ENCODE results near the gene COPA. TPM values are rescaled to one million over a fixed set of nuclear protein-coding genes. Genes with fewer than 3 reads are reported as not detected.

COPA gene
- total RNA-seq, 2 experiments from 2014 or later, result 119 to 137 TPM

GRCh38 chr1:160367934-160368923 is 25.2 kb upstream of the COPA start:
- Mint-ChIP-seq H3K27me3 (no peaks in the 10 kb centered on the region), H3K27ac (peak overlapping the region; percentile 61), H3K4me1 (peaks cover 13% of the 10 kb centered on the region), H3K4me3 (no peak overlapping the region), H3K9me3 (no peaks in the 10 kb centered on the region), H3K36me3 (no peaks in the 10 kb centered on the region)
- ATAC-seq (ENCODE audit: low read depth) (peak; percentile 59), DNase-seq (no peak)
- POLR2A ChIA-PET, result interaction anchor here (0.6 kb wide), 1 partner anchor 120 kb away, joined by 3 read pairs; no protein-coding TSS in a partner anchor

DNA sequence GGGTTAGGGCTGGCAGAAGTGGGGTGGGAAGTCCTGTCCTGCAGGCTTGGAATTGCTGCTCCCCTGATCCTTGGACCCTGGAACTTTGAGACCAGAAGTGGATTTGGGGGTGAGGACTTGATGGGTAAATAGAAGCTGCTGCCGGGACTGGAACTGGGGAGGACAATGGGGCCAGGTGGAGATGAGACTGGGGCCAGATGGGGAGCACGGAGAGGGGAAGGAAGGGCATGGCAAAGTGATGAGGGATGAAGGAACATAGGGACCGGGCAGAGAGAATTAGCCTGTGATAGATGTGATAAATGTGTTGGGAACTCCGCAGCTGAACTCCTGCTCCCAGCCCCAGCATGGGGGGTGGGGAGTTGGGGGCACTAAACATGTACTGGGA is 24.5 kb upstream of the COPA start:
- POLR2A ChIA-PET, result interaction anchor here (0.6 kb wide), 1 partner anchor 121 kb away, joined by 3 read pairs; no protein-coding TSS in a partner anchor
- no peak for ATAC-seq (ENCODE audit: low read depth)

DNA sequence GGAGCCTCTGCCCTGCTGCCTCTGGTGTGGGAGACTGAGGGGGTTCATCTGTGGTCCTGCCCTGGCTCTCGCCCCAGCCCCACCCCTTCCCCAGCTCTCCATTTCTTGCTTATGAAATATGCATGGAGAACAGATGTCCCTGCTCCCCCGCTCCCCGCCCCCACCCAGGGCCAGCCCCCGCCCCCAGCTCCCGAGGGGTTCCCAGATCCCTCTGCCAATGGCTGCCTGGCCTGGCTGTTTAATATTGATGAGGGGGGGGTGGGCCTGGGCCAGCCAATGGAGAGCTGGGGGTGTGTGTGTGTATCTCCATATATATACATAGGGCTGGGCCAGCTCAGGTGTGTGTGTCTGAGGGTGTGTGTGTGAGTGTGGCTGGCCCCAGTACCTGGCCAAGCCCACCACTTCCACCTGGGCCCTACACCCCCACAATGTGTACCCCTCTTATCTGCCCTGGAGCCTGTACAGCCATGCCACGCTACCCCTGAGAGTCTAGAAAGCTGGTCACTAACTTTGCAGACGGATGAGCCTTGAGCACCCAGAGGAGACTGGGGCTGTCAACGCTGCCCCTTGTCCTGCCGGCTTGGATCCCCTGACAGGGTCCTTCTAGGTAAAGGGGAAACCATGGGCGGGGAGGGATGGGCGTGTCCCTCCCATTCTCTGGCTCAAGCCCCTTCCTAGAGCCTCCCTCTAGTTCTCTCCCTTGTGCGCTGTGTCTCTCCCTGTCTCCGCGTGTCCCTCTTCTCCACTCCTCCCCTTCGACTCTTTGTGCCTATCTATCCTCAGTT is 23.9 kb upstream of the COPA start, which contains the start of gene NHLH1:
TSS of gene NHLH1 (plus strand) at position 341 of the 785 bp plus-strand sequence. CDS start 3,661 bp downstream, outside the sequence.
- no peak for ATAC-seq (ENCODE audit: low read depth)
- Mint-ChIP-seq H3K27me3 (no peaks in the 10 kb centered on the region), H3K9me3 (no peaks in the 10 kb centered on the region), H3K4me1 (peaks cover 14% of the 10 kb centered on the region), H3K36me3 (no peaks in the 10 kb centered on the region), H3K27ac (peak within 1 kb of the TSS; percentile 61), H3K4me3 (no peak within 1 kb of the TSS)
- no peak for DNase-seq
- POLR2A ChIA-PET, result no interaction called here

More for the DNA sequence above, 24.5 kb upstream of the COPA start:
- Mint-ChIP-seq H3K4me3 (no peak overlapping the region), H3K4me1 (peaks cover 14% of the 10 kb centered on the region), H3K27ac (peak overlapping the region; percentile 61), H3K9me3 (no peaks in the 10 kb centered on the region), H3K27me3 (no peaks in the 10 kb centered on the region), H3K36me3 (no peaks in the 10 kb centered on the region)
- no peak for DNase-seq

DNA sequence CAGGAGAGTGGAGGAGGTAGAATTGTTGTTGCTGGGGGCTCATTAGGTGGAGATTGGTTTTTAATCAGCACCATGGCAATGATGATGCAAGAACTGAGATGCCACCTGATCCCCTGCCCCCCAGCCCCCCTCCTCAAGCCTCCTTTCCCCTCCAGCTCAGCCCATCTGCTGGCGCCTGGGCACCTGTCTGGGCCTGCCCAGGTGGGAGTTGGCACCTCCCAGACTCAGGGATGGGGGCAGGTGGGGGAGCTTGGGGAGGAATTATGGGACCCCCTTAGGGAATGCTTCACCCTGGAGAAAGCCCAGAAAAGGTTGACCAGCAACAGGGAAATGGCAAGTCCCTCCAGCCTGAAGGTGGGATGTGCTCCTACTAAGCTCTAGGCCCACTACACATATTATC is 22.3 kb upstream of the COPA start:
- POLR2A ChIA-PET, result no interaction called here
- H3K27ac Mint-ChIP-seq, result no peak overlapping the region

DNA sequence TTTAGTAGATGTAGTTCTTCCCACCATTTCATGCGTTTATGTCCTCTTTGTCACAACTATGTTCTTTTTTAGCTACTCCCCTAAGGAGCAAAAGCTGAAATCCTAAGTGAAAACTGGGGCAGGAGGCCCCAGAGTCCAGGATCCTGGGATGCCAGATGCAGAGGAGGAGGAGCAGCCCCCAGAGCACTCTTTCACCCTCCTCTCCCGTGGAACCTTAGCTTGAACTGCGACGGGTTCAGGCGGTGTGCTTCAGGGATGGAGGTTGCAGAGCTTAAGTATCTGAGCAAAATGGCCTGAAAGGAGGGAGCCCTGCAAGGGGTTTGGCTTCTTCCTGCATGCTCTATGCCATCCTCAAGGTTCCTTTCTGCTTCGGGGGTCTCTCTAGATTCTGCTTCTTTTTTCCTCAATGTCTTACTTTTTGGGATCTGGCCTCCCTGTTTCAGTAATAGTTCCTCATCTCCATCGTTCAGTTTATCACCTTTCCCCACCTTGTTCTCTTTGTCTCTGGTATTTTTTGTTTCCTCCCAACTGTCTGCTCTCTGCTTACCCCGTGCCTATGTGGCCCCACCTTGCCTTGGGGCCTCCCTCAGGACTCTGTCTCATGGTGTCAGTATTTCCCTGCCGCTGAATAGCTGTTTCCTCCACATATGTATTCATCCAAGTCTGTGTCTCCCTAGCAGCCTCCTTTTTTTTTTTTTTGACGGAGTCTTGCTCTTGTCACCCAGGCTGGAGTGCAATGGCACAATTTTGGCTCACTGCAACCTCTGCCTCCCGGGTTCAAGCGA is 21.1 kb upstream of the COPA start:
- Mint-ChIP-seq H3K9me3 (no peaks in the 10 kb centered on the region), H3K27me3 (no peaks in the 10 kb centered on the region), H3K36me3 (no peaks in the 10 kb centered on the region), H3K4me1 (peaks cover 14% of the 10 kb centered on the region), H3K4me3 (no peak overlapping the region), H3K27ac (peak overlapping the region; percentile 47)
- ATAC-seq (ENCODE audit: low read depth) (no peak), DNase-seq (no peak)
- POLR2A ChIA-PET, result no interaction called here

More for the DNA sequence above, 22.3 kb upstream of the COPA start:
- no peaks in the 10 kb centered on the region for H3K9me3 Mint-ChIP-seq
- H3K27me3 Mint-ChIP-seq, result no peaks in the 10 kb centered on the region
- H3K36me3 Mint-ChIP-seq, result no peaks in the 10 kb centered on the region
- H3K4me1 Mint-ChIP-seq, result peaks cover 14% of the 10 kb centered on the region
- no peak for ATAC-seq (ENCODE audit: low read depth)
- H3K4me3 Mint-ChIP-seq, result no peak overlapping the region
- DNase-seq, result no peak

DNA sequence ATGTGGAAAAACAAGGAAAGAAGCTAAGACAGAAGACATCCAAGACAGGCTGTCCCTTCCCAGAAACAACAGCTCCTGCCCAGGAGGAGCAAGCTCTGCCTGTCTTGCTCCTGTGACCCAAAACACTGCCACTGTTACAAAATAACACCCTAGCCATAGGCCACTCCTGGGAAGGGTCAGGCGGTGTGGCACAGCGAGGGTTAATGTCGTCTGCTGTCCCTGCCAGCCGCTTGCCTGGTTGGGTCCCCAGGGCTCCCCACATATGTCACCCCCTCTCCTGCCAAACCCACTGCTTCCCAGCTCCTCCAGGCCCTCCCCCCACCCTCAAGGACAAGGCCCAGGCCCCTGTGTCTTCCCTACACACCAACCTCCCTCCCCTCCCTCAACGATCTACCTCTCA is 20.0 kb upstream of the COPA start:
- no peaks in the 10 kb centered on the region for H3K9me3 Mint-ChIP-seq
- H3K27me3 Mint-ChIP-seq, result no peaks in the 10 kb centered on the region
- peaks cover 8% of the 10 kb centered on the region for H3K4me1 Mint-ChIP-seq
- no peak overlapping the region for H3K27ac Mint-ChIP-seq
- peaks cover 5% of the 10 kb centered on the region for H3K36me3 Mint-ChIP-seq
- DNase-seq (no peak), ATAC-seq (ENCODE audit: low read depth) (no peak)
- H3K4me3 Mint-ChIP-seq, result no peak overlapping the region
- POLR2A ChIA-PET, result no interaction called here

- Mint-ChIP-seq H3K36me3 (peaks cover 6% of the 10 kb centered on the region), H3K27me3 (no peaks in the 10 kb centered on the region), H3K4me3 (no peak overlapping the region), H3K4me1 (peaks cover 3% of the 10 kb centered on the region), H3K27ac (peak overlapping the region; percentile 9), H3K9me3 (no peaks in the 10 kb centered on the region)
- POLR2A ChIA-PET, result no interaction called here
- no peak for DNase-seq
- no peak for ATAC-seq (ENCODE audit: low read depth)
Measured at GRCh38 chr1:160362168-160362957, 19.3 kb upstream of the COPA start.

DNA sequence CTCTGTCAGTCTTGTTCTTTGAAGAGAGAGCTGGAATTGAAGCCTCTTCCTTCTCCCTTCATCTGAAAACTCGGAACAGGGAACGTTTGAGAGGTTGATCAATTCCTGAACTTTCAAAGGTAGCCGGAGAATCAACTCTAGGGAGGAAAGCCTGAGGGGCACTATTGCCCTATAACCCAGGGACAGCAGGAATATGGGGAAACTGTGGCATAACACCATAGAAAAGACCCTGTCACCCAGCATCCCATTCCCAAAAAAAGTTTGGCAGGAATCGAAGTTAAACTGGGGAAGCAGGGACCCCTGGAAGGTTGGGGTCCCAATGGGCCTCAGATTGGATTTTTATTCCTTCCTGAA is 18.7 kb upstream of the COPA start:
- Mint-ChIP-seq H3K9me3 (no peaks in the 10 kb centered on the region), H3K27ac (no peak overlapping the region), H3K4me1 (peaks cover 3% of the 10 kb centered on the region), H3K4me3 (no peak overlapping the region), H3K27me3 (no peaks in the 10 kb centered on the region), H3K36me3 (peaks cover 6% of the 10 kb centered on the region)
- ATAC-seq (ENCODE audit: low read depth), result no peak
- no peak for DNase-seq
- POLR2A ChIA-PET, result no interaction called here

- Mint-ChIP-seq H3K4me3 (no peak overlapping the region), H3K36me3 (peaks cover 11% of the 10 kb centered on the region)
- no peak for DNase-seq
Measured at GRCh38 chr1:160361199-160361598, 18.1 kb upstream of the COPA start.

GRCh38 chr1:160360227-160360695 is 17.2 kb upstream of the COPA start:
- DNase-seq (no peak), ATAC-seq (ENCODE audit: low read depth) (no peak)
- H3K4me3 Mint-ChIP-seq, result no peak overlapping the region
- no peak overlapping the region for H3K27ac Mint-ChIP-seq
- POLR2A ChIA-PET, result no interaction called here
- H3K27me3 Mint-ChIP-seq, result no peaks in the 10 kb centered on the region
- H3K9me3 Mint-ChIP-seq, result no peaks in the 10 kb centered on the region
- H3K36me3 Mint-ChIP-seq, result peaks cover 15% of the 10 kb centered on the region
- H3K4me1 Mint-ChIP-seq, result peaks cover 3% of the 10 kb centered on the region

More at GRCh38 chr1:160361199-160361598, 18.1 kb upstream of the COPA start:
- peaks cover 3% of the 10 kb centered on the region for H3K4me1 Mint-ChIP-seq
- POLR2A ChIA-PET, result no interaction called here
- H3K9me3 Mint-ChIP-seq, result no peaks in the 10 kb centered on the region
- H3K27me3 Mint-ChIP-seq, result no peaks in the 10 kb centered on the region
- H3K27ac Mint-ChIP-seq, result no peak overlapping the region
- no peak for ATAC-seq (ENCODE audit: low read depth)

DNA sequence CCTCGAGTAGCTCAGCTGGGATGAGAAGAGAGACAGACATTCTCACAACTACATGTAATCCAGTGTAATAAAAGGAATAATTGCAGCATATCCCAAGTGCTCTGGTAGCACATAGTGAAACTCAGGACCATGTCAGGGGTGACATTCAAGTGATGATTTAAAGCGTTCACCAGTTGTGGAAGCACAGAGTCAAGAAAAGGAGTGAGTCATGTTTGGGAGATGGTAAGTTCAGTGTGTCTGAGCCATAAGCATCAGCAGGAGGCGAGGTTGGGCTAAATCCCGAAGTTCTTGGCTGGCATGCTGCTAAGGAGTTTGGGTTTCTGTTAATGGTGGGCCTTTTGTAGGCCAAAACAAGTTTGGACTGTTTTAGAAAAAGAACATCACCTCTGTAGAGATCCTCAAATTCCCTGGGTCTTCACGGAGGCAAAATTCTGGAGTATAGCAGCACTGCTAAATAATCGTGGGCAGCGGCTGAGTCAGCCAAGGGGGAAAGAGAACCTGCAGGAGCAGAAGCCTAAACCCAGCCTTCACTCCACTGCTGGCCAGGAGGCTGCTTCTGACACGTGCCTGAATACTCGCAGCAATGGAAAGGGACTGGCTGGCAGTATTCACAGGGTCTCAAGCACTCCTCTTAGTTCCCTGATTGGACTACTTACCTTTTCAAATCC is 16.6 kb upstream of the COPA start:
- no peak overlapping the region for H3K27ac Mint-ChIP-seq
- POLR2A ChIA-PET, result no interaction called here
- no peak overlapping the region for H3K4me3 Mint-ChIP-seq

GRCh38 chr1:160358073-160358472 is 15.0 kb upstream of the COPA start:
- DNase-seq (no peak), ATAC-seq (ENCODE audit: low read depth) (no peak)
- no peaks in the 10 kb centered on the region for H3K27me3 Mint-ChIP-seq
- no peaks in the 10 kb centered on the region for H3K4me1 Mint-ChIP-seq
- peaks cover 25% of the 10 kb centered on the region for H3K36me3 Mint-ChIP-seq
- H3K4me3 Mint-ChIP-seq, result no peak overlapping the region
- H3K27ac Mint-ChIP-seq, result no peak overlapping the region
- POLR2A ChIA-PET, result no interaction called here
- no peaks in the 10 kb centered on the region for H3K9me3 Mint-ChIP-seq

More for the DNA sequence above, 16.6 kb upstream of the COPA start:
- Mint-ChIP-seq H3K9me3 (no peaks in the 10 kb centered on the region), H3K27me3 (no peaks in the 10 kb centered on the region), H3K4me1 (peaks cover 3% of the 10 kb centered on the region), H3K36me3 (peaks cover 20% of the 10 kb centered on the region)
- DNase-seq (no peak), ATAC-seq (ENCODE audit: low read depth) (peak; percentile 20)

Data from activated naive CD8-positive, alpha-beta T cell treated with anti-CD3 and anti-CD28 coated beads, Interleukin-2, amount 10 ng/mL, durations not matched to agents 7 days and 5 days (primary cell).